Epidermal melanocyte (primary cell): ENCODE data around the gene TTC31.
A peak's percentile ranks its signal among the peaks of the same experiment; 100 is the strongest.

Experiments
- DNase-seq: peaks from one replicate; pipeline ENCODE4 v3.0.0; 2011; ENCODE audit warnings: low spot score; ENCODE audit not compliant: insufficient read length

Gene TTC31

DNA sequence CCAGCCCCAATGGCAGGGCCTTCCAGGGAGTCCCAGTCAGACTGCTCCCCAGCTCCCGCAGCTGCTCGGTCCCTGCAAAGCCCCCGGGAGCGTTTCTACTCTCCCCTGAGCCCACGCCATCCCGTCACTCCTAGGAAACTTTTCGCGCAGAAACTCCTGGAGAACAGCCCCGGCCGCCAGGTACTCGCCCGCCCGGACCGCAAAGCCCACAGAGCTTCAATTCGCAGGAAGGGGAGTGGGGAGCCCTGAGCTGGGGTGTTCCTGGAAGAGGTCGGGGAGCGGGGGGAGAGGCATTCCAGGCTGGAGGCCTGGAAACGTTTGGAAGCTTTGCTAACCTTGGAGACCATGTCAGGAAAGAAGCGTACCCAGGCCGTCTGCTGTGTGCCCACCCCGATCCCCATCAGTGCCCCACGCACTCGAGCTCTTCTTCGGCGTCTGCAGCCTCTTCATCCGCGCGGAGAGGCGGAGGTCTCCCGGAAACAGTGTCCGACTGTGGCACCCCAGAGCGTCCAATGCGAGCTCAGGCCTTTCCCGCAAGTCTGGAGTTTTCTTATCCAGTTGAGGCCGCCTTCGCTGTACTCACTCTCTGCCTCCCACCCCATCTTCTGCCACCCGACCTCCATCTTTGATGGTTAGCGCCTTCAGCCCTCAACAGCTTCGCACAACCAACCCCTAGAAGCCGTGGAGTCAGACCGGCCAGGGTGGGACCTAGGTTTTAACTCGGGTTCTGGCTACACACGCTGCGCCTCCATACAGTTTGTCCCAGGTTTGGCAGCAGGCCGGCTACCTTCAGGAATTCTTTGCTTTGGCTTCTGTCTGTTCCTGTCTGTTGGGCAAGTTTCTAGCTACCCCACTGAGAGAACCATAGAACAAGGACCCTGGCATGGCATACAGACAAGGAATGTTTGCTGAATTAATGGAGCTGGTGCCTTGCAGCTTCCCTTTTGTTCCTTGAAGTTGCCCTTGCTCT, 20.9 kb downstream of the TTC31 start:
- DNase-seq = peak; percentile 20

GRCh38 chr2:74504591-74504990, 21.7 kb downstream of the TTC31 start:
- no peak for DNase-seq

GRCh38 chr2:74505448-74506246, 22.8 kb downstream of the TTC31 start:
- DNase-seq = no peak

- DNase-seq = peak; percentile 98
These were observed 24.5 kb downstream of the TTC31 start, which contains the start of gene PCGF1 for GRCh38 chr2:74507145-74507925. Gene PCGF1, minus strand, starts transcription at chr2:74507695. Its CDS starts 27 bp downstream, at chr2:74507668.

DNA sequence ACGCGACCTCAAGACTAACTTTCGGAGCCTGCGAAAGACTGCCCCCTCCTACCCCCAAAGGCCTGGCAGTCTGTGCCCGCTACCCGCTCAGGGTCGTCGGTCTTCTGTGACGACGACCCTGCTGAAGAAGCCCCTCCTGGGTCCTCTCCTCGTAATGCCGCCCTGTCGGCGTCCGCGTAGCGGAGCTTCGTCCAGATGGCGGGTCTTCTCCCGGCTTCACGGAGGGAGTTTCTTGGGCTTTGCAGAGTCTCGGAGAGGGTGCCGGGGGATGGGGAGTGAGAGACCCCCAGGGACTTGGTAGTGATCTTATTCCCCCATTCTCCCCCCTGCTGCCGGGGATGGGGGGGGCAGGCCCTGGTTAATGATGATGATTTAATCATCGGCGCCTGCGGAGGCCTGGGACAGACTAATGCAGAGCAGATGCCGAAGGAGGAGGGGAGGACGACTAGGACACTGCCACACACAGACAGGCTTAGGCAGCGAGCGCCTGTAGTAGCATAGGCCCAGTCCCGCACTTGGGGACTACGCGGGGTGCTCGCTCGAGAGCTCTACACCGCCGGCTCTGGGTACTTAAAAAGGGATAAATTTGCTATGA, 25.1 kb downstream of the TTC31 start:
- peak; percentile 46 for DNase-seq

DNA sequence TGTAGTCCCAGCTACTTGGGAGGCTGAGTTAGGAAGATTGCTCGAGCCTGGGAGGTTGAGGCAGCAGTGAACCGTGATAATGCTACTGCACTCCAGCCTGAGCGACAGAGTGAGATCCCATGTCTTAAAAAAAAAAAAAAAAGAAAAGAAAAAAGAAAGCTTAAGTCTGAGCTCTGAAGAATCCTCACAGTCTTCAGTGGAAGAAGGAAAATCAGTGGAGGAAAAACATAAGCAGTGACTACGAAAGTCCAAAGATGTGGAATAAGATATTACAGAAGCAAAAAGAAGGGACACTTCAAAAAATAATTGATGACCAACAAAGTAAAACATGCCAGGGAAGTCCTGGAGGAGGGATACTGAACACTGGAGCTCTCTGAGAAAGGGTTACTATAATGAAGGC, 27.4 kb downstream of the TTC31 start:
- no peak for DNase-seq

DNA sequence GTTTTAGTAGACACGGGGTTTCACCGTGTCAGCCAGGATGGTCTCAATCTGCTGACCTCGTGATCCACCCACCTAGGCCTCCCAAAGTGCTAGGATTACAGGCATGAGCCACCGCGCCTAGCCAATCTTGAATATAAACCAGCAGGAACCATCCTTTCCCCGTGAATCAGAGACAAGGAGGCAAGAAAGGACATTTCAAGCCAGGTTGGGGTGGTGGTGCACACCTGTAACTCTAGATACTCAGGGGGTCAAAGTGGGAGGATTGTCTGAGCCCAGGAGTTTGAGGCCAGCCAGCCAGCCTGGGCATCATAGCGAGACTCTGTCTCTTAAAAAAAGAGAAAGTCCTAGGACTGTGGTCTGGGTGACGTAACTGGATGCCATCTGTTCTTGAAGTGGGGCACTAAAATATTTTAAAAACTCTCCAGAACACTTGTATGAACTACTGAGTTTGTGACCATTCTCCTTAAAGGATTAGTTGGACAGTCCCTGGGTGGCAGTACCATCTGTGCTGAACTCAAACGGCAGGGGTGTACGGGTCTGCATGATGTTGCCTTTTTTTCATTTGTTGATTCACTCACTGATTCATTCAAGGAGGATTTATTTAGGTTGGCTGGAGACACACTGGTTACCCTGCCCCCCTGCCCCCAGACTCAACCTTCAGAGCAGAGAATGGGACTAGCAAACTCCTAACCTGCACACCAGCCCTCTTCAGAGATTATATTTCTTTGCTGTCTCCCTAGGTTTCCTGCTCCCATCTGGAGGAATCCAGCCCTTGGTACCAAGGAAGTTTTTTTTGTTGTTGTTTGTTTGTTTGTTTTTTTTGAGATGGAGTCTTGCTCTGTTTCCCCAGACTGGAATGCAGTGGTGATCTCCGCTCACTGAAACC, 28.5 kb downstream of the TTC31 start:
- DNase-seq = no peak

DNA sequence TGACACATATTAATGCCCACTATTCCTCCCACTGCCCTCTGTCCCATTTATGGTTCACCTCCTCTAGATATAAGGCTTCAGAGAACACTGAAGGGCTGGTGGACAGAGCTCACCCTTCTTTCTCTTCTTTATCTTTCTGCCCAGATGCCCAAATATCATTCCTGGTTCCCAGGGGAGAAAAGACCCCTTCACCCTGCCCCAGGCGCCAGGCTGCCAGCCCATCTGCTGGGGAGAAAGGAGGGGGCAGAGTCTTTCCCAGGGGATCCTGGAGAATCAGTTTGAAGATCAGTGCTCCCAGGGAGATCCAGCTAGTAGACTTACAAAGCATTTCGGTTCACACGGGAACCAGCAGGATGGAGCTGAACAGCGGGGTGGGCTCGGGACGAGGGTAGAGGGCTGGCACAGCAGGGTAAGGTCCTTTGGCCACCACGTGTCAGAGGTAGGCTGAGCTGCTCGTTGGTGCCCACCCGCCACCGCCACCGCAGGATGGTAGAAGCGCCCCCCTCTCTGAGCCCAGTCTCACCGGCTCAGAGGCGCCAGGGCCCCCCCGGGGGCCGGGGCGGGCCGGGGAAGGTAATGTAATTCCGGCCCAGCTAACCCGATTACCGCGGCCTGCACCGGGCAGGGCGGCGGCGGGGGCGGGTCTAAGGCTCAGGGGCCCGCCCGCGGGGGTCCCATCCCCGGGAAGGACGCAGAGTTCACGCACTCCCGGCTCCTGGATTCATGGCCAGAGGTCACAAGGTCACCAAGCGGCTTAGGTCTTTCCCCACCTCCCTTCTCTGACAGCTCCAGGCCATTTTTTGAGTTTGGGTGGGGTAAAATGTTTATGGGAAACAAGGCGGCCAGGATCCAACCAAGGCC, 30.1 kb downstream of the TTC31 start:
- no peak for DNase-seq

DNA sequence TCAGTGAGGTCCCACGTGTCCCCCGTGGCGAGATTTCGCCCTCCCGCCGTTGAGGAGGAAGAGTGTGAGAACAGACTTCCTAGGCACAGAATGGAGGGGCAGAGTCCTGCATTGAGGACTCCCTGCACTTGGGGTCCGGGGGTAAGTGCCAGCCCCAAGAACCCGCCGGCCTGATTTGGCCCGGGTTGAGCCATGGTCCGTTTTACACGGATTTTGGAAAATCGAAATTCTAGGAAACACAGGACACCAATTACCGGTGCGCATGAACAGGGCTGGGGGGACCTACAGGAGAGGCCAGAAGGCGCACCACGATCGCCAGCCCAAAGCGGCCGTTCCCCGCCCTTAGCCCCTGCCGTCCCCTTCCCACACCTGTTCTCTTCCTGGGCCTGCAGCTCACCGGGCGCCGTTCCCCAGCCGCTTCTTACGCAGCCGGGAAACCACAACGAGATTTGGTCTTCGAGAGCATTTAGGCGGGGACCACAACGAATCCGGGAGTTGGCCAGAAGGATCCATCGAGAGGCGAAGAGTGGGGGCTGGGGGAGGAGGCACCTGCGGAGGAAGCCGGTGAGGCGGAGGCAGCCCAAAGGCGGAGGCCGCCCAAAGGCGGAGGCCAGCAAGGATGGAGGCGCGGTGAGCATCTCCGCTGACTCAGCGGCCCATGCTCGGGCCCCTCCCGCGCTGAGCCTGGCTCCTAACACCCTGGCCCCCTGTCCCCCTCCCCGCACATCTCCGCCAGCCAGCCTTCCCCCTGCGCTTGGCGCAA, 30.9 kb downstream of the TTC31 start:
- DNase-seq = no peak

DNA sequence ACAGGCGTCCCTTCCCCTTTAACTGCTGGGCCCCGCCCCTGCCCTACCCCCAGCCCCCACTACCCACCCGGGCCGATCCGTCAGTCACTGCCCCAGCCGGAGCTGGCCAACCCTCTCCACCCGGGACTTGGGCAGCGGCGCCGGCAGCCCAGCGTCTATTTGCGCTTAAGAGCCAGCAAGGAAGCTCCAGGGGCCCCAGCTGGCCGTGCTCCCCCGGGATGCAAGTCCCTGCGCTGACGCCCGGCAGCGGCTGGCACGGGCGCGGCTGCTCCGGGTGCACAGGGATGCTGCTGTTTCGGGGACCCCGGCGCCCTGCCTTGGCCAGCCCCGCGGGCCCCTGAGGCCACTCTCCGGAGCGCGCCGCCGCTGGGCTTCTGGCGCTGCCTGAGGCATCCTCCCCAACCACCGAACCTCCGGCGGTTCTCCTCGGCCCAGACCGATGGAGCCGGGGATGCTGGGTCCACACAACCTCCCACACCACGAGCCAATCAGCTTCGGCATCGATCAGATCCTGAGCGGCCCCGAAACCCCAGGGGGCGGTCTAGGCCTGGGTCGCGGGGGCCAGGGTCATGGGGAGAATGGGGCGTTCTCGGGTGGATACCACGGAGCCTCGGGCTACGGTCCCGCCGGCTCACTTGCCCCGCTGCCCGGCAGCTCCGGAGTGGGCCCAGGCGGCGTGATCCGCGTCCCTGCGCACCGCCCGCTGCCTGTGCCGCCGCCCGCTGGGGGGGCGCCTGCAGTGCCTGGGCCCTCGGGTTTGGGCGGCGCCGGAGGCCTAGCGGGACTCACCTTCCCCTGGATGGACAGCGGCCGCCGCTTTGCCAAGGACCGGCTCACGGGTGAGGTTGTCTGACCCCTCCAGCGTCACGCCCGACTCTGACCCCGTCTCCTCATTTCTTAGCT, 31.7 kb downstream of the TTC31 start, which contains the start of gene TLX2:
TSS of gene TLX2 (plus strand) at position 83 of the 903 bp plus-strand sequence. CDS start at position 440, 357 bp downstream.
- DNase-seq = no peak

GRCh38 chr2:74515271-74515980, 32.5 kb downstream of the TTC31 start:
- no peak for DNase-seq

DNA sequence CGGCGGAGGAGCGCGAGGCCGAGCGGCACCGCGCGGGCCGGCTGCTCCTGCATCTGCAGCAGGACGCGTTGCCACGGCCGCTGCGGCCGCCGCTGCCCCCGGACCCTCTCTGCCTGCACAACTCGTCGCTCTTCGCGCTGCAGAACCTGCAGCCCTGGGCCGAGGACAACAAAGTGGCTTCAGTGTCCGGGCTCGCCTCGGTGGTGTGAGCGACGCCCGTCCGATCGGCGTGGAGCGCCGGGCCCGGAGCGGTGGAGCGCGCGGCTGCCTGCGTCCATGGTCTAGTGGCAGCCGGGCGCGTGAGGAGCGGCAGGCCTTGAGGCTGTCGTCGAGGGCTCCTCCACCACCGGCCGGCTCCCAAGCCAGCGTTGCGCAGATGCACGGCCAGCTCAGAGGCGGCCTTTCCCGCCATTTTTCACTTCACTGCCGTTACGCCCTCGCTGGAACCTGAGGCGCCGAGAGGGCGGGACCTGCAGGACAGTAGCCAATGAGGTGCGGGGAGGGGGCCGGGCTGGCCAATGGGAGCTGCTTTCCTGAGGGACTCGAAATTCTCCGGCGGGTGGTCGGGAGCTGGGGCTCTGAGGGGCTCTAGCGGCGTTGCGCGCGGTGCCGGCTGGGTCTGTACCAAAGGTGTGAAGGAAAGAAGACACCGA, 33.2 kb downstream of the TTC31 start:
- peak; percentile 81 for DNase-seq

DNA sequence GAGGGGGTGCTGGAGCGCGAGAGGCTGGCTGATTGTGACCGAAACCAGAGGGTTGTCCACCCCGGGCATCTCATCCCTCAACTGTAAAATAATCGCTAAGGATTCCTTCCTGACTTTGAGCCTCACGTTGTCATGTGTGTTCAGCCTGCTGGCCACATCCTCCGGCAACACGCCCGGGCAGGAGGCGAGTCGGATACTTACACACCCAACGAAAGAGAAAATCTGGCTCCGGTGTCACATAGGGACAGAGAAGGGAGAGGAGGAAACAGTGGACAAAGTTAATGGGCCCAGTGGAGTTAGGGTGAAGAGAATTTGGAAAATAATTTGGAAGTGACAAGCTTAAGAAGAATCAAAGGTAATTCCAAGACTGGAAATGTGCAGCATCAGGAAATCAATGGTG, 33.8 kb downstream of the TTC31 start:
- DNase-seq = no peak

DNA sequence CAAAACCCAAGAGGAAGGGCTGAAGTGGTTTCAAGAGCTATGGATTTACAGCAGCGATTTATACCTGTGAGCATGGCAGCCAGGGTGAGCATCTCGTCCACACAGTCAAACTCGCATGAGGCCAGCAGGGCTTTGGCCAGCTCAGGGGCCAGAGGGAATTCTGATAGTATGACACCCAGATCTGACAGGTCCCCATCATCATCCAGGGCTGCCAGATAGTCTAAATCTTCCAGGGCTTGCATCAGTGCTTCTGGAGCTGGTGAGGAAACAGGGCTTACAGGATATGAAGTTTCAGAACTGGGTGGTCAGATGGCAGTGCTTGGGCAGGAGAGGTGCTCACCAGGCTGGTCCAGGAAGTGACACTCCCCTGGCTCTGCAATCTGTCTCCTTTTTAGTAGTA, 39.6 kb downstream of the TTC31 start:
- no peak for DNase-seq

DNA sequence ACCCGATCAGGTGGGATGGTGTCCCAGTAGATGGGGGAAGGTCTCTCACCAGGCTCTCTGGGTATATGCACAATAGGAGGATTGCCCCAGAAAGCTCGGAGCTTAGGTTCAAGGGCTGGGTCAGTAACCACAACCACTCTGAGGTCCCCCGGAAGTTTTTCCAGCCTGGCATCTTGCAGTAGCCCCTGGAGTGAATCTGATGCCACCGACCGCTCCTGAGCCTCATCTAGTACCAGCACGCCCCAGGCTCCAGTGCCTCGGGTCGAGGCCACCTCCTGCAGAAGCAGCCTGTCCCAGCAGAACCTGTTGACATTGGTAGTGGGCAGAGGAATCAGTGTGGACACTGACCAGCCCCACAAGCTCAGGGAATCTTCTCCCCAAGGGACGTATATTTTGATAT, 41.1 kb downstream of the TTC31 start:
- DNase-seq = no peak
